Fibroblast of pulmonary artery (primary cell): ENCODE results near the gene ZKSCAN1.
A peak's percentile ranks its signal among the peaks of the same experiment; 100 is the strongest.

Experiments
- DNase-seq: peaks from one replicate; pipeline ENCODE4 v3.0.0-alpha.2; 2010; ENCODE audit warnings: low read depth
- H3K4me3 ChIP-seq: replicated peaks from 2 replicates; pipeline ENCODE4 v1.5.1; 2011; ENCODE audit warnings: low read depth, mild to moderate bottlenecking, control low read depth, low read length, moderate library complexity
- TF ChIP-seq, protein P1 (sequence below): IDR thresholded peaks from 2 replicates; pipeline ENCODE4 v1.5.1; 2011; ENCODE audit warnings: mild to moderate bottlenecking, control low read depth, low read length, inconsistent platforms; ENCODE audit errors: missing control alignments

Gene ZKSCAN1

GRCh38 chr7:100027197-100027596 is 11.8 kb downstream of the ZKSCAN1 start:
- no peak for DNase-seq
- TF ChIP-seq, protein P1, sequence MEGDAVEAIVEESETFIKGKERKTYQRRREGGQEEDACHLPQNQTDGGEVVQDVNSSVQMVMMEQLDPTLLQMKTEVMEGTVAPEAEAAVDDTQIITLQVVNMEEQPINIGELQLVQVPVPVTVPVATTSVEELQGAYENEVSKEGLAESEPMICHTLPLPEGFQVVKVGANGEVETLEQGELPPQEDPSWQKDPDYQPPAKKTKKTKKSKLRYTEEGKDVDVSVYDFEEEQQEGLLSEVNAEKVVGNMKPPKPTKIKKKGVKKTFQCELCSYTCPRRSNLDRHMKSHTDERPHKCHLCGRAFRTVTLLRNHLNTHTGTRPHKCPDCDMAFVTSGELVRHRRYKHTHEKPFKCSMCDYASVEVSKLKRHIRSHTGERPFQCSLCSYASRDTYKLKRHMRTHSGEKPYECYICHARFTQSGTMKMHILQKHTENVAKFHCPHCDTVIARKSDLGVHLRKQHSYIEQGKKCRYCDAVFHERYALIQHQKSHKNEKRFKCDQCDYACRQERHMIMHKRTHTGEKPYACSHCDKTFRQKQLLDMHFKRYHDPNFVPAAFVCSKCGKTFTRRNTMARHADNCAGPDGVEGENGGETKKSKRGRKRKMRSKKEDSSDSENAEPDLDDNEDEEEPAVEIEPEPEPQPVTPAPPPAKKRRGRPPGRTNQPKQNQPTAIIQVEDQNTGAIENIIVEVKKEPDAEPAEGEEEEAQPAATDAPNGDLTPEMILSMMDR = no peak
- H3K4me3 ChIP-seq = no peak overlapping the region

- H3K4me3 ChIP-seq = no peak overlapping the region
- TF ChIP-seq, protein P1 = no peak
- no peak for DNase-seq
Observed at GRCh38 chr7:100029596-100029995, 14.2 kb downstream of the ZKSCAN1 start.

- no peak for DNase-seq
- no peak overlapping the region for H3K4me3 ChIP-seq
- TF ChIP-seq, protein P1 = no peak
Observed at GRCh38 chr7:100033526-100033925, 18.1 kb downstream of the ZKSCAN1 start.

DNA sequence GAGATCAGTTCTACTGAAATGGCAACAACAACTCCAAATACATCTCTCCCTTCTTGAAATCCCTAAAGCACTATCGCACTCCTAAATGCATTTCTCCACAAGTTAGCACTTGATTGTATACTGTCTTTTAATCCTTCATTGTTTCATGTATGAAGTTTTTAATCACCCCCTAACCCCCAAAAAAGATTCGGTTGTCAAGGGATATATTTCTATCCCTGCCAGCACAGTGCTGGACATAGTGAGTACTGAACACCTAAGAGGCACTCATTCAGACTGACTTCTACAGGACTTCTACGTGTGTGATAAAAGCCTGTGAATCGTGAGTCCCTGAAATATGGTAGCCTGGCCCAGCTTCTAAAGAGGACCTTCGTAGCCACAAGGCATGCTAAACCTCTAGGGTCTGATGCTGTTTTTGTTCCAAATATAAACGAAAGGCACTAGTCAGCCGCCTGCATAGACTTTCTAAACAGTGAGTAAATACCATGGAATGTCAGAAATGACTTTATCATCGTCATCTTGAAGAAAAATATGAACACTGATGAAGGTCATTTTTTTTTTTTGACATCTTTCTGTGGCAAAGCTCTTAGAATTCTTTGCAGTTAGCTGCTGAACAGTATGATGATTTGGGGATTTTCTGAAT is 19.6 kb downstream of the ZKSCAN1 start:
- DNase-seq = peak; percentile 27
- no peak overlapping the region for H3K4me3 ChIP-seq
- TF ChIP-seq, protein P1 = no peak

GRCh38 chr7:100035876-100036275 is 20.5 kb downstream of the ZKSCAN1 start:
- H3K4me3 ChIP-seq = no peak overlapping the region
- TF ChIP-seq, protein P1 = no peak
- no peak for DNase-seq

DNA sequence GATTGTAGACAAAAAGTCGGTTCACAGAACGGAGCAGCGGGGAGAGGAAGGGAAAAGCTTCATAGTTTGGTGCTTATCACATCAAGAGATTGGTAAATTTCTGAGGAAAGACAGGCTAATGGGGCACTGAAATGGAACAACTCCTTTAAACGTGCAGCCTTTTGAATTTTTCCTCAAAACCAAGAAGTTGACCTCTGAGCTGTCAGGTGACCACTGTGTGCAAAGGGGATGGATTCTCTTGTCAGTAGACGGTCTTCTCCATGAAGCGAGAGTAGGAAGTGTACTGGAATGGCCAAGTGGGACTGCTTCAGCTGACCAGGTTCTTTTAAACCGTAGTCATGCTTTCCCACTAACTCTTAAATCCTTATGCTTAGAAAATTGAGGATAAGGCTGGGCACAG is 22.9 kb downstream of the ZKSCAN1 start:
- DNase-seq = no peak
- TF ChIP-seq, protein P1 = no peak
- H3K4me3 ChIP-seq = no peak overlapping the region

GRCh38 chr7:100040575-100040974 is 25.2 kb downstream of the ZKSCAN1 start:
- H3K4me3 ChIP-seq = no peak overlapping the region
- TF ChIP-seq, protein P1 = no peak

More at GRCh38 chr7:100040575-100040974, 25.2 kb downstream of the ZKSCAN1 start:
- DNase-seq = no peak
